ENCODE data around the gene IRAK3. TPM values are rescaled to one million over a fixed set of nuclear protein-coding genes. Genes with fewer than 3 reads are reported as not detected.

IRAK3 gene
- total RNA-seq, 4 donors from 2014 or later, result 1.5 to 14.1 (median 7.7) TPM

DNA sequence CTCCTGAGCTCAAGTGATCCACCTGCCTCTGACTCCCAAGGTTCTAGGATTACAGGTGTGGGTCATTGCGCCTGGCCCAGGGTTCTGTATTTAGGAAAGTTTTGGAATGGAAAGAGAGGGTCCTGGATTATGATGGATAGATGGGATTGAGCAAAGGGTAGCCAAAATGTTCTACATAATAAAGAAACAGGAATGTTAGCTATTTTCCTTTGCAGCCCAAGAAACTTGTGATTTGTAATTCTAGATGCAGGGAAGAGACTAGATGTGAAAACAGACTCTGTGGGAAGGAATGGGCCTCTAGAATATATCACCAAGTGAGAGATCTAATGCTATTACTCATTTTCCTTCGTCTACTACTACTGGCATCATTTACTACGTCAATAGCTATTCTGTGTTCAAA, 83.6 kb downstream of the IRAK3 start:
- H3K27me3 ChIP-seq, result no peaks in the 10 kb centered on the region
- intact Hi-C loops (cut with DNase I), result no loop called here
- WGBS, 2 donors, result 60 to 65% methylated on average over 3 of the region's 3 CpGs

DNA sequence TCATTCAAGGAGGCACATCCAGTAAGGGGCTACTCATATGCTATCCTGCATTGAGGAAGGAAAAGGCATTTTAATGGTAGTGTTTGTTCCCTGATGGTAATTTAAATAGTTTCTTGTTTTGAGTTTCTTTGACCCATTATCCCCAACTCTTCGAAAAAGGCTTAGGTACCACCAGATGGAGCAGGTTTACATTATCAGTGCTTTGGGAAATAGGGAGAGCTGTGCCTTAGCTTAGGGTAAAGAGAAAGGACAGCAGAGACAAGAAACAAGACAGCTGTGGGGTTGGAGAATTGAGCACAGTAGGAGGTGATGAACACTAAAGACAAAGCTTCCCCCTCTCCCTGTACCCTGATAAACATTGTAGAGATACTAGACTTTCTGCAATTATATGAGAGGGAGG, 84.1 kb downstream of the IRAK3 start:
- 73 to 77% methylated on average over 1 of the region's 1 CpG for WGBS, 2 donors
- no peaks in the 10 kb centered on the region for H3K27me3 ChIP-seq
- no peak overlapping the region for H3K4me3 ChIP-seq
- no peaks in the 10 kb centered on the region for H3K36me3 ChIP-seq
- intact Hi-C loops (cut with DNase I), result no loop called here
- no peaks in the 10 kb centered on the region for H3K4me1 ChIP-seq
- H3K27ac ChIP-seq, result no peak overlapping the region
- TF ChIP-seq, protein P1, sequence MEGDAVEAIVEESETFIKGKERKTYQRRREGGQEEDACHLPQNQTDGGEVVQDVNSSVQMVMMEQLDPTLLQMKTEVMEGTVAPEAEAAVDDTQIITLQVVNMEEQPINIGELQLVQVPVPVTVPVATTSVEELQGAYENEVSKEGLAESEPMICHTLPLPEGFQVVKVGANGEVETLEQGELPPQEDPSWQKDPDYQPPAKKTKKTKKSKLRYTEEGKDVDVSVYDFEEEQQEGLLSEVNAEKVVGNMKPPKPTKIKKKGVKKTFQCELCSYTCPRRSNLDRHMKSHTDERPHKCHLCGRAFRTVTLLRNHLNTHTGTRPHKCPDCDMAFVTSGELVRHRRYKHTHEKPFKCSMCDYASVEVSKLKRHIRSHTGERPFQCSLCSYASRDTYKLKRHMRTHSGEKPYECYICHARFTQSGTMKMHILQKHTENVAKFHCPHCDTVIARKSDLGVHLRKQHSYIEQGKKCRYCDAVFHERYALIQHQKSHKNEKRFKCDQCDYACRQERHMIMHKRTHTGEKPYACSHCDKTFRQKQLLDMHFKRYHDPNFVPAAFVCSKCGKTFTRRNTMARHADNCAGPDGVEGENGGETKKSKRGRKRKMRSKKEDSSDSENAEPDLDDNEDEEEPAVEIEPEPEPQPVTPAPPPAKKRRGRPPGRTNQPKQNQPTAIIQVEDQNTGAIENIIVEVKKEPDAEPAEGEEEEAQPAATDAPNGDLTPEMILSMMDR (IDR thresholded peaks at IDR 0.05), result no peak
- TF ChIP-seq POLR2A (IDR thresholded peaks at IDR 0.05), result no peak
- DNase-seq, result no peak
- H3K9me3 ChIP-seq, result no peaks in the 10 kb centered on the region

More for the DNA sequence above, 83.6 kb downstream of the IRAK3 start:
- Histone ChIP-seq H3K27ac (no peak overlapping the region), H3K36me3 (no peaks in the 10 kb centered on the region), H3K4me1 (no peaks in the 10 kb centered on the region), H3K9me3 (no peaks in the 10 kb centered on the region), H3K4me3 (no peak overlapping the region)
- TF ChIP-seq, protein P1 (IDR thresholded peaks at IDR 0.05), result no peak
- no peak for TF ChIP-seq POLR2A (IDR thresholded peaks at IDR 0.05)
- DNase-seq, result no peak

DNA sequence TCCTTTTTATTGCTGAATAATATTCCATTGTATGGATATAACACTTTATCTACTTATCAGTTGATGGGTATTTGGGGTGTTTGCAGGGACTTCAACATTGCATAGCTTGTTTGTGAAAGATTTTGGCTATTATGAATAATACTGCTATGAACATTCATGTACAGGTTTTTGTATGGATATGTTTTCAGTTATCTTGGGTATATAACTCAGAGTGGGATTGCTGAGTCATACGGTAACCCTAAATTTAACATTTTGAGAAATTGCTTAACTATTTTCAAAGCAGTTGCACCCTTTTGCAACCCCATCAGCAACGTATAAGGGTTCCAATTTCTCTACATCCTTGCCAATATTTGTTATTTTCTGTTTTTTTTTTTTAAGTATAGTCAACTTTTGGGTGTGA, 86.0 kb downstream of the IRAK3 start:
- Histone ChIP-seq H3K27me3 (no peaks in the 10 kb centered on the region), H3K27ac (no peak overlapping the region), H3K4me1 (no peaks in the 10 kb centered on the region), H3K4me3 (no peak overlapping the region), H3K36me3 (no peaks in the 10 kb centered on the region), H3K9me3 (no peaks in the 10 kb centered on the region)
- no peak for DNase-seq
- intact Hi-C loops (cut with DNase I), result no loop called here
- no peak for TF ChIP-seq POLR2A (IDR thresholded peaks at IDR 0.05)
- TF ChIP-seq, protein P1 (IDR thresholded peaks at IDR 0.05), result no peak
- 59 to 63% methylated on average over 2 of the region's 2 CpGs for WGBS, 2 donors

- H3K4me3 ChIP-seq, result no peak overlapping the region
- no peaks in the 10 kb centered on the region for H3K27me3 ChIP-seq
- no peak for TF ChIP-seq POLR2A (IDR thresholded peaks at IDR 0.05)
- TF ChIP-seq, protein P1 (IDR thresholded peaks at IDR 0.05), result peak in 5 of 6 experiments; percentile 27 to 50 (median 48)
- DNase-seq, result no peak
- no peak overlapping the region for H3K27ac ChIP-seq
- no peaks in the 10 kb centered on the region for H3K9me3 ChIP-seq
- H3K4me1 ChIP-seq, result no peaks in the 10 kb centered on the region
- intact Hi-C loops (cut with DNase I), result no loop called here
- H3K36me3 ChIP-seq, result no peaks in the 10 kb centered on the region
- 39 to 56% methylated on average over 3 of the region's 3 CpGs for WGBS, 2 donors
Observed at GRCh38 chr12:66279123-66279712, 90.2 kb downstream of the IRAK3 start.

DNA sequence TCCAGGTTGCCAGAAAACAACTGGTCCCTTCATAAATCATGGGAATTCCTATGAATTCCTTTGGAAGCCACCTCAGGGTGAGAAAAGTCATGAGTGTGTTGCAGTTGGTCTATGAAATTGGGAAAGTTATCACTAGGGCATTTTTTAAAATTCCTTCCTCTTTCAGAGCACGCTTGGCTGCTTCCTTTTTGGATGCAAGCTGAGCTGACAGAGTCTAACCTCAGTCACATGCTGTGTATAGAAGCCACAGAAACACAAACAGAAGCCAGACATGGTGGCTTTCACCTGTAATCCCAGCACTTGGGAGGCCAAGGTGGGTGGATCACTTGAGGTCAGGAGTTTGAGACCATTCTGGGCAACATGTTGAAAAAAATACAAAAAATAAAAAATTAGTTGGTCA, 91.5 kb downstream of the IRAK3 start:
- TF ChIP-seq, protein P1 (IDR thresholded peaks at IDR 0.05), result no peak
- no peak for TF ChIP-seq POLR2A (IDR thresholded peaks at IDR 0.05)
- Histone ChIP-seq H3K9me3 (no peaks in the 10 kb centered on the region), H3K27ac (no peak overlapping the region), H3K27me3 (no peaks in the 10 kb centered on the region), H3K4me3 (no peak overlapping the region), H3K4me1 (no peaks in the 10 kb centered on the region), H3K36me3 (no peaks in the 10 kb centered on the region)
- no peak for DNase-seq
- WGBS, 2 donors, result 60 to 80% methylated on average over 1 of the region's 1 CpG
- intact Hi-C loops (cut with DNase I), result no loop called here
